H1 (cell line): ENCODE results near the gene WIPF3. TPM values are rescaled to one million over a fixed set of nuclear protein-coding genes. Genes with fewer than 3 reads are reported as not detected.

Experiments used
- CHD7 ChIP-seq: fragments of 300-600 bp; sonication (generic); IDR thresholded peaks from 2 replicates; pipeline ENCODE4 v1.7.1; 2012; ENCODE audit warnings: low read length, moderate library complexity, mild to moderate bottlenecking, inconsistent platforms; ENCODE audit not compliant: insufficient replicate concordance
- CREB1 ChIP-seq: IDR thresholded peaks from 2 replicates; pipeline ENCODE4 v1.6.1; 2012; ENCODE audit warnings: inconsistent platforms
- HDAC6 ChIP-seq: IDR thresholded peaks from one replicate; pipeline ENCODE4 v1.7.1; 2012; ENCODE audit warnings: low read depth, mild to moderate bottlenecking, inconsistent platforms, low read length, moderate library complexity
- JUND ChIP-seq: IDR thresholded peaks from 2 replicates; pipeline ENCODE4 v1.6.1; 2011; ENCODE audit warnings: mild to moderate bottlenecking, improper control_type of control experiment, low read length
- KDM1A ChIP-seq: fragments of 200-600, 300-600 bp; sonication (generic); IDR thresholded peaks from 2 replicates; pipeline ENCODE4 v1.7.1; 2016; ENCODE audit warnings: mild to moderate bottlenecking, low read length, borderline replicate concordance
- KDM4A ChIP-seq: IDR thresholded peaks from one replicate; pipeline ENCODE4 v1.7.1; 2012; ENCODE audit warnings: low read depth, mild to moderate bottlenecking, moderate library complexity, low read length, inconsistent platforms; ENCODE audit not compliant: severe bottlenecking
- RAD21 ChIP-seq, 2 experiments: IDR thresholded peaks in 1 of 2; conservative IDR thresholded peaks in 1 of 2; 2 replicates each; pipeline ENCODE4 v1.6.1; 2011; ENCODE audit warnings: low read depth in 2 of 2, low read length in 2 of 2, improper control_type of control experiment in 1 of 2, inconsistent platforms in 1 of 2, mild to moderate bottlenecking in 1 of 2, moderate library complexity in 1 of 2
- RBBP5 ChIP-seq: IDR thresholded peaks from 2 replicates; pipeline ENCODE4 v1.7.1; 2012; ENCODE audit warnings: low read depth, mild to moderate bottlenecking, inconsistent platforms, low read length, moderate library complexity, borderline replicate concordance
- SAP30 ChIP-seq: fragments of 300-600 bp; sonication (generic); IDR thresholded peaks from 2 replicates; pipeline ENCODE4 v1.7.1; 2012; ENCODE audit warnings: low read length, moderate library complexity, mild to moderate bottlenecking, inconsistent platforms; ENCODE audit not compliant: insufficient read depth, insufficient replicate concordance
- SP4 ChIP-seq: IDR thresholded peaks from 2 replicates; pipeline ENCODE4 v1.6.1; 2012; ENCODE audit warnings: low read length, inconsistent platforms
- polyA plus RNA-seq, 7 experiments: library from polyadenylated mRNA; depleted of rRNA in 3 of 7; stranded (reverse) in 5 of 7; unstranded in 2 of 7; fragments of >200 nt in 5 of 7; fragments of 200-250 nt in 2 of 7; gene quantifications; 1 replicate in 5 of 7; 2 replicates in 1 of 7; 4 replicates in 1 of 7; pipeline versions ENCODE4 v1.2.1 to v1.2.3, GENCODE V29; 2011 to 2013; ENCODE audit warnings: missing spikeins in 2 of 7, mixed read lengths in 2 of 7
- total RNA-seq: library from RNA; stranded (reverse); fragmentation: NEBNext Ultra II Directional; extraction: Animal tissue kit (Norgen Biotek cat#: 25700); gene quantifications from 2 replicates; pipeline ENCODE4 v1.2.1, GENCODE V29; 2021

WIPF3 gene
- total and polyA plus RNA-seq, 2 of the 8 experiments (the other 6 are each of a cell fraction or from before 2014, with no cell fraction given), result 5.0 to 12.1 TPM

- TF ChIP-seq CHD7, result no peak
- no peak for TF ChIP-seq KDM4A
- TF ChIP-seq CREB1, result no peak
- no peak for TF ChIP-seq SAP30
- TF ChIP-seq KDM1A, result no peak
- no peak for TF ChIP-seq RAD21 (IDR thresholded peaks at IDR 0.05 in 1 of 2, conservative IDR thresholded peaks at IDR 0.05 in 1 of 2; ENCODE audit: low read depth in 2 of 2, low read length in 2 of 2)
- no peak for TF ChIP-seq RBBP5
- TF ChIP-seq JUND, result no peak
- TF ChIP-seq HDAC6, result no peak
- TF ChIP-seq SP4, result no peak
Measured at GRCh38 chr7:29886827-29887226, 80.5 kb downstream of the WIPF3 start (continued).
